Measurements from ENCODE around the gene FAM107B.

- no peak for TF ChIP-seq MAX (IDR thresholded peaks at IDR 0.05; ENCODE audit: insufficient read depth, insufficient read length)
- TF ChIP-seq JUN (IDR thresholded peaks at IDR 0.05; ENCODE audit: borderline replicate concordance, insufficient read depth, insufficient read length, low read depth), result no peak
- no peak for TF ChIP-seq POLR2AphosphoS5 (IDR thresholded peaks at IDR 0.05; ENCODE audit: insufficient read depth, low read depth, low read length)
- TF ChIP-seq CTCF (IDR thresholded peaks at IDR 0.05; ENCODE audit: extremely low read depth in 1 of 2, insufficient read depth in 1 of 2, low read depth in 1 of 2, low read length in 2 of 2), result no peak
- TF ChIP-seq EZH2 (IDR thresholded peaks at IDR 0.05; ENCODE audit: borderline replicate concordance, low read depth, low read length, severe bottlenecking), result no peak
- TF ChIP-seq POLR2A (IDR thresholded peaks at IDR 0.05; ENCODE audit: low read depth, low read length), result no peak
- no peak for TF ChIP-seq FOS (IDR thresholded peaks at IDR 0.05; ENCODE audit: borderline replicate concordance, insufficient read depth, low read length)
- no peak for TF ChIP-seq MYC (IDR thresholded peaks at IDR 0.05; ENCODE audit: low read depth, low read length)
- TF ChIP-seq GATA2 (IDR thresholded peaks at IDR 0.05; ENCODE audit: insufficient read depth, insufficient read length, low read depth, low read length), result no peak
Measured at GRCh38 chr10:14669576-14669975, 105.1 kb downstream of the FAM107B start.

Data from endothelial cell of umbilical vein (primary cell).